Measurements from ENCODE around the gene RAB14.
"Not testable (repeated sequence)": the region's sequence is repeated elsewhere in the genome, so short reads cannot be mapped to it uniquely, and the experiment has no call there.

The RAB14 gene

DNA sequence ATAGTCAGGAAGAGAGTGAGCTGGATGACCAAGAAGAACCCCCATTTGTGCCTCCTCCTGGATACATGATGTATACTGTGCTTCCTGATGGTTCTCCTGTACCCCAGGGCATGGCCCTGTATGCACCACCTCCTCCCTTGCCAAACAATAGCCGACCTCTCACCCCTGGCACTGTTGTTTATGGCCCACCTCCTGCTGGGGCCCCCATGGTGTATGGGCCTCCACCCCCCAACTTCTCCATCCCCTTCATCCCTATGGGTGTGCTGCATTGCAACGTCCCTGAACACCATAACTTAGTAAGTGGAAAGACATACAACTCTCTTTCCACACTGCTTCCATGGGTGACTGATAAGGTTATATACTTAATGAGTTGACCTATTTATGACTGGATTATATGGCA is 51.5 kb downstream of the RAB14 start:
- no peak for DNase-seq

DNA sequence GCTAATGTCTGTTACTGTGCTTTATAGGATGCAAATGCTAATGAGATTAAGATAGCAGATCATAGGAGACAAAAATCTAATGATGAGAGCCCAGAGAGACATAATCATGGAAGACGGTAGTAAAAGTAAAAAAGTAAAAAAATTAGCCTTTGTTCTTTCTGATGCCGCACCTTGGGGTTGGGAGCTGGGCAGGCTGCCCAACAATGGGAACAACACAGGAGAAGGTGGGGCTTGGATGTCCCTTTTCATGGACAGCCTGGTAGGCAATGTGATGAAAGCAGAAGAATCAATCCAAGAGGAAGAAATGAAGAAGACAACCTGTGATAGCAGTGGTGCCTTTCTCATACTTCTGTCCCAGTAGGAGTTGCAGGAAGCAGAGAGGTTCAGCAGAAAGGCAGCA is 57.2 kb downstream of the RAB14 start:
- DNase-seq = no peak

DNA sequence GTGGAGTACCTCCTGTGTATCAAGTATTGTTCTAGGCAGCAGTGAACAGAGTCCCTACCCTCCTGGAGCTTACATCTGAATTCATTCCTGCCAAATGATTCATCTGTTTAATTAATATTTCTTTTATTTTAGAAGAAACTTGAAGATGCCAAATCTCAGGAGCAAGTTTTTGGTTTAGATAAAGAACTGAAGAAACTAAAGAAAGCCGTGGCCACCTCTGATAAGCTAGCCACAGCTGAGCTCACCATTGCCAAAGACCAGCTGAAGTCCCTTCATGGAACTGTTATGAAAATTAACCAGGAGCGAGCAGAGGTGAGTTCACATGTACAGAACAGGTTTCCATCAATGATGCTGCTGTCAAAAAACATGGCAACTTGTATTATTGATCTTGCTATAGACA is 57.9 kb downstream of the RAB14 start:
- DNase-seq = no peak

DNA sequence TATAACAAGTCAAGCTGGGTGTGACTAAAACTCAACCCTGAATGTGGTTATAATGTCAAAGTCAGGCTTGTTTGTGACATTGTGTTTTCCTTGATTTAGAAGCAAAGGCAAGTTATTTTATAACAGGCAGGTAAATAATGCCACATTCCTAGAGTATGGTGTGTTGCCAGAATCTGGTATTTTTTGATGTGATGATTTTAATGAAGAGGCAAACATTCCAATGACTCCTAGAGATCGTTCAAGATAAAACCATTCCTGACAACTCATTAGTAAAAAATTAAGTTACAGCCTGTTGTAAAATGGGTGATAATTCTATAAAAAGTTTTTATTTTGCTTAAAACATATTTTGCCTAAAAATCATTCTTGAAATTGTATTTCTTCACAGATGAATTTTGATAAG is 60.0 kb downstream of the RAB14 start:
- no peak for DNase-seq

DNA sequence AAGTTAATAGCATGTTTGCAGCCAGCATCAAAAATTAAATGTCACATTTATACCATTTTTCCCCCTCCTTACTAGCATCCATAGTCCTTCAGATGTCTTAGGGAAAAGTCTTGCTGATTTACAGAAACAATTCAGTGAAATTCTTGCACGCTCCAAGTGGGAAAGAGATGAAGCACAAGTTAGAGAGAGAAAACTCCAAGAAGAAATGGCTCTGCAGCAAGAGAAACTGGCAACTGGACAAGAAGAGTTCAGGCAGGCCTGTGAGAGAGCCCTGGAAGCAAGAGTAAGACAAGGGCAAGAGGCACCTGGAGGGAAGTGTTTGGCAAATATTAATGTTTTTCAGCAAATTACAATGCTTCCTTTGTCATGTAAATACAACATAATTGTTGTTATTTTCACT is 60.4 kb downstream of the RAB14 start:
- no peak for DNase-seq

DNA sequence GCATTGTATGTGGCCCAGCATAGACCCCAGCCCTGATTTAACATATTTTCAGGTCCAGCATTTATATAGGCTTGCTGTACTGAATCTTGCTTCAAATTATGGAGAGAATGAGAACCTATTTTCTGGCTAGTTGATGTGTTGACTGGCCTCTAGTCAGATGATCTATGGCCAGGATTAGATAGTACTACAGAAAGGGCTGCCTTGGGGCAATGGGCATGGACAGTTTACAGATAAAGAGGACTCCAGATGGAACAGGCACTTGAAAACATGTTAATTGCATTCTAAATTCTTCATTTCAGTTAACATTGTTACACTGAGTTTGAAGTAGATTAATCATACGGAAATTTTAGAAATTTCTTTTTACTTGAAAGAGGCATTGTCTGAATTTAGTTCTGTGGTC is 61.5 kb downstream of the RAB14 start:
- DNase-seq = no peak

DNA sequence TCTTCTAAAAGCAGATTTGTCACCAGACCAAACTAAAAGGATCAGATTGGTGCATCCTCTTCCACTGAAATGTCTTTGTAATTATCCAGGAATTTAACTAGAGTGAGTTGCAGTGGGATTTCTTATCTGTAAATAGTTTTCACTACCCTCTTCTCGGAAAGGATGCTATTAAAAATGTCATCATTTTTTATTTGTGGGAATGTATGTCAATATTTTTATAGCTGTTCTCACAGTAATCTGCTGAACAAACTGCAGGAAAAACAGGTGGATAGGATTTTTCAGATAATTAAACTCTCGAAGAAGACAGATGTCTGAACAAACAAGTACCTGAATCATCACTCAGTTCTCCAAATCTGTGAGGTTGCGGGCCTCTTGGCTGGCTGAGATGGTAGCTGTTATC is 62.7 kb downstream of the RAB14 start:
- no peak for DNase-seq

DNA sequence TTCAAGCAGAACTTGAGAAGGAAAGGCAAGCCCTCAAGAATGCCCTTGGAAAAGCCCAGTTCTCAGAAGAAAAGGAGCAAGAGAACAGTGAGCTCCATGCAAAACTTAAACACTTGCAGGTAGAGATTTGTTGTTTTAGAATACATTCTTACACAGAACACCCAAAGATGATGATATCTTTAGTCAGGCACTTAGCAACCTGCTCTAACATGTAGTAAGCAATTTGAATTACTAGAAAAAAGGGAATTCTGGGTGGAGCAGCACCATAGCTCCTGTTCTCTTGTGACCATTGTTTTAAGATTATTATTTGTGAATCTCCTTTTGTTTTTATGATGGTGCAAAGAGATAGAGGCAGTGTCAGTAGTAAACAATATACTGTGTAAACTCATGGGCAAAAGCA is 63.1 kb downstream of the RAB14 start:
- DNase-seq = no peak

DNA sequence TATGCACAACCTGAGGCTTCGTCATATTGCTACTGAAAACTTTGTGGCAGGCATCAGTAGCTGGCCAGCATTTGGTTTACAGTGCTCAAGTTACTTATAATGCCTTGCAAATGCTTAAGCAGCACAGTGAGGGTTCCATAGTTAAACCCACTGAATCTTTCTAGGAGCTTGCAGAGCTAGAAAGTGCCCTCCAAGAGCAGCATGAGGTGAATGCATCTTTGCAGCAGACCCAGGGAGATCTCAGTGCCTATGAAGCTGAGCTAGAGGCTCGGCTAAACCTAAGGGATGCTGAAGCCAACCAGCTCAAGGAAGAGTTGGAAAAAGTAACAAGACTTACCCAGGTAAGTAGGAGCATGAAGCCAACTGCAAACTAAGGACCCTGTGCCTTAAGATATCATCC is 66.0 kb downstream of the RAB14 start:
- DNase-seq = no peak

DNA sequence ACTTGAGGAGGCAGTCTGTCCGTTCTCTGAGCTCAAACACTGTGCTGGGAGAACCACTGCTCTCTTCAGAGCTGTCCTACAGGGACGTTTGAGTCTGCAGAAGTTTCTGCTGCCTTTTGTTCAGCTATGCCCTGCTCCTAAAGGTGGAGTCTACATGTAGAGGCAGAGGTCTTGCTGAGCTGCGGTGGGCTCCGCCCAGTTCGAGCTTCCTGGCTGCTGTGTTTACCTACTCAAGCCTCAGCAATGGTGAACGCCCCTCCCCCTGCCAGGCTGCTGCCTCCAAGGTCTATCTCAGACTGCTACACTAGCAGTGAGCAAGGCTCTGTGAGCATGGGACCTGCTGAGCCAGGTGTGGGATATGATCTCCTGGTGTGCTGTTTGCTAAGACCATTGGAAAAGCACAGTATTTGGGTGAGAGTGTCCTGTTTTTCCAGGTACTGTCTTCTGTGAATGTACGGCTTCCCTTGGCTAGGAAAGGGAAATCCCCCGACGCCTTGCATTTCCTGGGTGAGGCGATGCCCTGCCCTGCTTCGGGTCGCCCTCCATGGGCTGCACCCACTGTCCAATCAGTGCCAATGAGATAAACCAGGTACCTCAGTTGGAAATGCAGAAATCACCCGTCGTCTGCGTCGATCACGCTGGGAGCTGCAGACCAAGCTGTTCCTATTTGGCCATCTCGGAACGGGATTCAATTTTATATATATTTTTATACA is 68.4 kb downstream of the RAB14 start:
- no peak for DNase-seq

DNA sequence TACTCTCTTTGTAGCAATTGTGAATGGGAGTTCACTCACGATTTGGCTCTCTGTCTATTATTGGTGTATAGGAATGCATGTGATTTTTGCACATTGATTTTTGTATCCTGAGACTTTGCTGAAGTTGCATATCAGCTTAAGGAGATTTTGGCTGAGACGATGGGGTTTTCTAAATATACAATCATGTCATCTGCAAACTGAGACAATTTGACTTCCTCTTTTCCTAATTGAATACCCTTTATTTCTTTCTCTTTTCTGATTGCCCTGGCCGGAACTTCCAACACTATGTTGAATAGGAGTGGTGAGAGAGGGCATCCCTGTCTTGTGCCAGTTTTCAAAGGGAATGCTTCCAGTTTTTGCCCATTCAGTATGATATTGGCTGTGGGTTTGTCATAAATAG is 72.3 kb downstream of the RAB14 start:
- not testable (repeated sequence) for DNase-seq

Measured in DMS79 treated with DMSO at 0.1 percent for 48 hours (cell line).